Measurements from ENCODE around the gene TMEM225B.
"Not testable (repeated sequence)": the region's sequence is repeated elsewhere in the genome, so short reads cannot be mapped to it uniquely, and the experiment has no call there.

Gene TMEM225B

DNA sequence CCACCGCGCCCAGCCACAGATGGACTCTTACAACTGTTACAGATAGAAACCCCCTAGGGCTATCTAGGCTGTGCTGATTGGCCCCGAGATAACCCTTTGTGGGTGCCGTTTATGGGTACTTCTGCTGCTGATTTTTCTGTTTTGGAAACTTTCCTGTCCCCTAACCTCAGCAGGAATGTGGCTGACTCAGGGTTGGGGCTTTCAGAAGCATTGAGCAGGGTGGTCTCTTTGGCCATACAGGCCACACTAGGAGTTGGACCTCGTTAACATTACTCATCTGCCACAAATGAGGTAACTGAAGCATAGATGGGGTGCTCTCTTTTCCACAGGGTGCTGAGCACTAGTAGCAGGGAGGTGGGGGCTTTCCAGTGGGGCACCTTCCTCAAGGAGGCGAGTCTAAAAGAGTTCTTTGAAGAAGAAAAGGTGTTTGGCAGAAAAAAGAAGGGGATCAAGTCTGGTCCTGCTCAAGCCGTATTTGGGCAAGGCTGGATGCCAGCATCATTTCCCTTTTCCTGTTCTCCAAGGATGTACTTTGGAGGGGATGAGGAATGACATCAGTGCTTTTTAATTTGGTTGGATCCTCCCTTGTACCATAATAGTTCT lies 25.1 kb downstream of the TMEM225B start:
- DNase-seq (ENCODE audit: low spot score) = no peak

DNA sequence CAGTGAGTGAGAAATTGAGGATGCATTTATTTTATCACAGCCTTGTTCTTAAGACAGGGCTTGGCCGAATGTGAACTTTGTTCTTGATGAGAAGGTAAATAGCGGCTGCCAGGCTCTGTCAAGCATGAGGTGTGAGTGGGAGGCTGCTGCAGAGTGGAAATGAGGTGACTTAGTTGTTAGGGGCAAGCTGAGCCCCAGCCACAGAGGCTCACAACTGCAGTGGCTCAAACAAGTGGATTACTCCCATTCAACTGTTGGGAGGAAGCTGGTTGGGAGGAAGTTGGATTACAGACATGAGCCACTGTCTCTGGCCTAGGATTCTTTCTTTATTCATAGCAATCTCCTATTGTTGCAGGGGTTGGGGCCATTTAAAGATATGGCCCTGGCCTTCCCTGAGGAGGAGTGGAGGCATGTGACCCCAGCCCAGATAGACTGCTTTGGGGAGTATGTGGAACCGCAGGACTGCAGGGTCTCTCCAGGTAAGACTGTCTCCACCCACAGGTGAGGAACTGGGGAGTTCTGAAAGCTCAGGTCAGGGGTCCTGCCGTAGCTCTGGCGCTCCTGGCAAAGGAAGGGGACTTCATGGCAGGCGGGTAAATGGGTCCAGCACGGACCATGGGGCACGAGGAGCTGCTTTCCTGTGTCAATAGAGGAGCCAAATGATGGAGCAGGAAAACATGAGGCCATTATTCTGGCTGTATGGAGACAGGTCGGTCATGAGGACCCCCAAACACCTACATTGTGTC lies 25.8 kb downstream of the TMEM225B start:
- no peak for DNase-seq (ENCODE audit: low spot score)

DNA sequence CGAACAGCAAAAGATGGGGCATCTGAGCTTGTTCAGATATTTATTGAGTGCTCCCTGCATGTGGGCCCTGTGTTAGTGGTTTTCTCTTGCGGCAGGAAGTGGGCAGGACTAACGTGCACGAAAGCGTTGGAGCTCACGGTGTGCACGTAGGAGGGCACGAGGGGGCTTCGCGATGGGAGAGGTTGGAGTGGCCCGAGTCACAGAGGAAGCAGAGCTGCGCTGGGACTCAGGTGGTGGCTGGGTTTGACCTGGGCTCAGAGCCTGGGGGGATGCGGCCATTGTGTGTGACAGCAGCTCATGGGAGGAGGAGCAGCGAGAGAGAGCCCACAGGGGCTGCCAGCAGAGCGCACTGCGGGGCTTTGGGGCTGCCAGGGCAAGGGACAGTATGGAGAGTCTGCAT lies 26.4 kb downstream of the TMEM225B start:
- no peak for DNase-seq (ENCODE audit: low spot score)

DNA sequence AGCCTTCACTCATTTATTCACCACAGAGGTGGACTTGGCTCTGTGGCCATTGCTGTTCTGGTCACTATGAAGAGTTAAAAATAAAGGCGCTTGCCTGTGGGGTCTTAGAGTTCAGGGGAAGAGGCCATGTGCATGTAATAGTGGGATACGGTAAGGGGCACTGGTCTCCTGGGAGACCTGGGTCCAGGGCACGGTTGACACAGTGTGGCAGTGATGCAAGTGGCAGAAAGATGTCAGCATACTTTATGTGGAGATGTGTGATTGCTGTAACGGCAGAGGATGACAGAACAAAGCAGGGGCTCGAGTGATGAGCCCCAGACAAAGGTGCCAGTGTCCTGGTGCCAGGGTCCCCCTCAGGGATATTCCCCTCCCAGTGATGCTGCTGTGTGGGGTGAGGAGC lies 27.3 kb downstream of the TMEM225B start:
- DNase-seq (ENCODE audit: low spot score) = no peak

DNA sequence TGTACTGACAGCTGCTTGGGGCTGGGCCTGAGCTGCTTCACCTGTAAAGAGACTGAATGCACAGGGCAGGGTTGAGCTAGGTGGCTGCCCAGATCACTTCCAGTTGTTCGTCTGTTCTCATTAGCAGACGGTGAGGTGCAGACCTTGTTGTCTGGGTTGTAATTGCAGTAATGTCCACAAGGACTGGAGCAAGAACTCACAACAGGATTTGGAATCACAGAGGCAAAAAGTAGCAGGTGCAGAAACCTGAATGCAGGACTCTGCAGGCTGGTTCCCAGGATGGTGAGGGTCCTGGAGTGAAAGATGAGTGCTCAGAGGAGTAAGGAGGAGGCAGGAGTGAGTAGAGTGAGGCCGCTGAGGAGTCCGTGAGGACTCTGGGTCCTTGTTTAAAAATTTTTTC lies 27.9 kb downstream of the TMEM225B start:
- no peak for DNase-seq (ENCODE audit: low spot score)

DNA sequence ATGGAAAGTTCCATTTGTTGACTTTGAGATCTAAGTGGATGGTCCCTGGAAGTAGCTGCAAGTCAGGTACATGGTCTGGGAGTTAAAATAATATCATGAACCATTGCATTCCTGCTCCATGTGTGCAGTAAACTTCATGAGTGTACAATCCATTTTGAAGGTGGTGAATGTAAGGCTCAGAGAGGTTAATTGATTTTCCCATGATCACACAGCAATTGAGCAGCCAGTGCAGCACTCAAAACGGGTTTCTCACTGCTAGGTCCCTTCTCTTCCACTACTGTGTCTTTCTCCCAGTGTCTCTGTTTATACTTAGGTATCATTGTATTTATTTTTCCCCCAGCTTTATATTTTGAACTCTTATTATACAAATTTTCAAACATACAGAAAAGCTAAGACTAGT lies 28.6 kb downstream of the TMEM225B start:
- no peak for DNase-seq (ENCODE audit: low spot score)

DNA sequence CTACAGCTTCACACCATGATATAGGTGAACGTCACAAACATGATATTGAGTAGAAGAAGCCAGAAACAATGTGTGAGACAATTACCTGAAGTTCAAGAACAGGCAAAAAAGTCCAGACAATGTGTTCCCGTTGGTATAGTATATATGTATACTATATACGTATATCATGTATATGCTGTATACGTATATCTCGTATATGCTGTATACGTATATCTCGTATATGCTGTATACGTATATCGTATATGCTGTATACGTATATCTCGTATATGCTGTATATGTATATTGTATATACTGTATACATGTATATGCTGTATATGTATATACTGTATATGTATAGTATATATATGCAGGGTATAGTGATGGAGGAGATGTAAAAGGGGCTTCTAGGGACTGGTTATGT lies 29.4 kb downstream of the TMEM225B start:
- no peak for DNase-seq (ENCODE audit: low spot score)

DNA sequence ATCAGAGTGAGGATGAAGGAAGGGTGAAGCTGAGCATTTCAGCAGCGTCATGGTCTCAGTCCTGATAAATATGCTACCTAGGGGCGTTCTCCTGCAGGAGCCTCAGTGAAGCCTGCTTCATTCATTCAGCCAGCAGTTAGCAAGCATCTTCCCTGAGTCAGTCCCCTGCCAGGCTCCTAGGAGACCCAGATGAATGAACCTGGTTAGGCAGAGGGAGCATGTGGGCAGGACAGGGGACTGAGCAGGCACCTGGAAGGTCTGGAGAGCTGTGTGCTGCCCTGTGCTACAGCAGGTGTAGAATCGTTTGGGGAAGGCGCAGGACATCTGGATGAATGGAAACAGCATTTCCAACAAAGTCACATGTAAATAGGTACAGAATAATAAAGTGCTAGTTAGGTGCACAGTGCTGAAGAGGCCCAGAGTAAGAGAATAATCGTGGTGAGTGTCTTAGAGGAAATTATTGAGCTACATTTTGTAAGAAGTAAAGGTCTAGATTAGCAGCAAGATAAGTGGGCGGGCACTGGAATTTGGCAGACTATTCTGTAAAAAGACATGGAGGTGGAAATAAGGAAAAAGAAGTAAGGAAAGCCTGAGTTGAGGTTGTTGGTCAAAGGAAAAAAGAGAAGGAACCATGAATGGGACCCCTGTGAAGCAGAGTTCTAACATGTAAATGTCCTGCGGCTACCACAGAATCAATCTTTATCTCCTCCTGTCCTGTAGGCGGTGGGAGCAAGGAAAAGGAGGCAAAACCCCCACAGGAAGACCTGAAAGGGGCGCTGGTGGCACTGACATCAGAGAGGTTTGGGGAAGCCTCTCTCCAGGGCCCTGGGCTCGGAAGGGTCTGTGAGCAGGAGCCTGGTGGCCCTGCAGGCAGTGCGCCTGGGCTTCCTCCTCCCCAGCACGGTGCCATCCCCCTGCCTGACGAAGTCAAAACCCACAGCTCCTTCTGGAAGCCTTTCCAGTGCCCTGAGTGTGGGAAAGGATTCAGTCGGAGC lies 30.7 kb downstream of the TMEM225B start:
- DNase-seq (ENCODE audit: low spot score) = no peak

DNA sequence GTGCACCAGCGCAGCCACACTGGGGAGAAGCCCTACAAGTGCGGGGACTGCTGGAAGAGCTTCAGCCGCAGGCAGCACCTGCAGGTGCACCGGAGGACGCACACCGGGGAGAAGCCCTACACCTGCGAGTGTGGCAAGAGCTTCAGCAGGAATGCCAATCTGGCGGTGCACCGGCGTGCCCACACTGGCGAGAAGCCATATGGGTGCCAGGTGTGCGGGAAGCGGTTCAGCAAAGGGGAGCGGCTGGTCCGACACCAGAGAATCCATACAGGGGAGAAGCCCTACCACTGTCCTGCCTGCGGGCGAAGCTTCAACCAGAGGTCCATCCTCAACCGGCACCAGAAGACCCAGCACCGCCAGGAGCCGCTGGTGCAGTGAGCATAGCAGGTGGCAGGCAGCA lies 31.6 kb downstream of the TMEM225B start:
- DNase-seq (ENCODE audit: low spot score) = no peak

DNA sequence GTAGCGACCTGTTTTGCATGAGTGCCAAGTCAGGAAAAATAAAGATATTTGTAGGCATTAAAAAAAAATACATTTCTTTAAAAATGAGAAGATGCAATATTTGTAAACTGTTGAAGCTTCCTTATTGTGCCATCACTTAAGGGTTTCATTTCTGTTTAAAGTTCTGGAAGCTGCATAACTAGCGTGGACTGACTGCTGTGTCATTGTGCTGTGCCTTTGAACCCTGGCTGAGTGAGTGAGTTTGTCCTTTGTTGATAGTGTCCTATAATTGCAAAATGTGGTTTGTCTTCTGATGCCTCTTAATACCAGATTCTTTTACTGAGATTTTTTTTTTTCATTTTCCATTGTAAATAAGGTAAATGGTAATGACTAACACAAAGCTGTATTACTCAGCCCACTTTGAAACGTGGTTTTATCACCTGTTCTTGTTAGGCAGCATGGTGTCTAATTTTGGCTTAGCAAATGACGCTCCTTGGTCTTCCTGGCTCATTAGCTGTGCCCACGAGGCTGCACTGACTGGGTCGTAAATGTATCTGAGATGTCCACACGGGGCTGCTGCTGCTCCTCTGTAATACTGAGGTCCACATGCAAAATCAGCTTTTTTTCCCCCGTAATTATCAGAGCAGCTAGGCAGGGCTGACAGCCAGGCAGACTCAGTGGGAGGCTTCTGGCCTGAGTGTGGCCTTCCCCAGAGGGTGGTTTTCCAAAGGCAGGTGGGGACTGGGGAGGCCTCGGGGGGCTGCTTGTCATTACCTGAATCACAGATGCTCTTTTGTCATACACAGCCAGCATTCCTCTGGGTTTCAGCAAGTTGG lies 33.4 kb downstream of the TMEM225B start:
- peak; percentile 18 for DNase-seq (ENCODE audit: low spot score)

DNA sequence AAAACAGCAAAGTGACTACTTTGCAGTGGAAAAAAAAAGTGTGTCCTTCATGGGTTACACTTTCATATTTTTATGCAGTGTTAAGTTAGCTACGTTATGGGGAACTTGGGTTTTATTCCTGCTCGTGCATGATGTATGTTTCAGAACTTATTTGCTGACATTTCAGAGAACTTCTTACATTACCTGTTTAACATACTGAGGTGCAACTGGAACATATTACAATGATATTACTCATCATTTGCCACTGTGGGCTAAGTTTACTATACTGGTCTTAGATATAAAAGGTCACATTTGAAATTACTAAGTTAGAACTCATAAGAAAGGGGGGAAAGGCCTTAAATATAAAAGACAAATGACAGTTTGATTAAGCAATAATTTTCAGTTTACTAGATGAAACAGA lies 39.3 kb downstream of the TMEM225B start:
- not testable (repeated sequence) for DNase-seq (ENCODE audit: low spot score)

DNA sequence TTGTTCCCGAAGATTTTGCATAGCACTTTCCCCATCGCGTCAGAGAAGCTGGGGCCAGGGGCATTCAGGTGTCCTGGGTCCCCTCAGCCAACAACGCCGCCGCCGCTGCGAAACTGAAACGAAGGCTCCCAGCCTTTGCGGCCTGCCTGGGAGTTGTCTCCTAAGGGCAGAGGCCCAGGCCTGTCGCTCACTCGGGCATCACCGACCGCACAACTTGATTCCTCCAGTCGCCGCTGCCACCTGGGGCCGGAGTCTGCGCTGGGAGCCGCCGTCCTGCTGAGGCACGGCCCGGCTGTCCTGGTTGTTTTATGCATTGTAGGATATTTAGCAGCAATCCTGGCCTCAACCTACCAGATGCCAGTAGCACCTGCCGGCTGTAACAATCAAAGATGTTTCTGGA lies 40.7 kb downstream of the TMEM225B start:
- DNase-seq (ENCODE audit: low spot score) = no peak

DNA sequence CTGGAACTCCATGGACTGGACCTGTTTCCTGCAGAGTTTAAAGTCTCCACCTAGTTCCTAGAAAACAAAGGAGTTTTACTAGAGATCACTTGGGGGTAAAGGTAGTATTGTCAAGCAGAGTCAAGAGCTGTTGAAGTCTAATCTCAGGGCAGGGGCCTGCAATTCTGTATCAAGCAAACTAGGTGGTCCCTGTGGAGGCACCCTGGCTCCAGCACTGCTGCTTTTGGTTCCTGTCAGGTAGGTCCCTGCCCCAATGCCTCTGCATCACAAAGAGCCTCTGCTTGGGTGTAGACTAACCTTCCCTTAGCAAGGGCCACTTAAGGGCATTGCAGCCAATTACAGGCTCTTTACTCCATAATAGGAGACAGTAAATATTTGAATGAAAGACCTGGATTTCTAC lies 41.2 kb downstream of the TMEM225B start:
- no peak for DNase-seq (ENCODE audit: low spot score)

DNA sequence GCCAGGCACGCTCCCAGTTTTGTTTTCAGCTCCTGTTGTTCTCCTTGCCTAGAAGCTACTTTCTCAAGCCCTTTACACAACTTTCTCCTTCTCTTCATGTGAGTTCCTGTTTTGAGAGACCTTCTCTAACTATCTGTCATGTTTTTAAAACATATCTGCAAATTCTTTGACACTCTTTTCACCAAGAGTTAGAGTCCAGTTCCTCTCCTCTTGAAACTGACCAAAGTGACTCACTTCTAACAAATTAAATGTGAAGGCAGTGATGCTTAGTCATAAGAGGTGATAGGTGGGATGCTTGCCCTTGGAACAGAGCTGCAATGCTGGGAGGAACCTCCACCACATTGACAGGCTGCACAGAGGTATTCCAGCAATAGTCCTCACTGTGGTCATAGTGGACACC lies 44.0 kb downstream of the TMEM225B start:
- no peak for DNase-seq (ENCODE audit: low spot score)

DNA sequence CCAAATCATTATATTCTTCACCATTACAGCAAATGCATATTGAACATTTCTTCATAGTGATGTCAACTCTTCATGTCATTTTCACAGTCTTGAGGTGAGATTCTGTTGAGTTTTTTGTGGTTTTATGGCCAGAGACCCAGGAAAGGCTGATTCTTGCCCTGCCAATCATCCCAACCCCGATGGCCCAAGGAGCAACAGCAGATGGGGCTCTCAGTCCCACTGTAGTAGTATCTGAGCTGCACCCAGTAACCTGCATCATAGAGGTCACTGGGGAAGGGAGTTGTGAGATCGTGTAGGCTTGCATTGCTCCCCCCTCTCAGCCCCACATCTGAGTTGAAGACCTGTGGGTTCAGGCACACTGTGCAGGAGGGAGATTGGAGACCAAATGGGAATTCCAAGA lies 45.4 kb downstream of the TMEM225B start:
- no peak for DNase-seq (ENCODE audit: low spot score)

DNA sequence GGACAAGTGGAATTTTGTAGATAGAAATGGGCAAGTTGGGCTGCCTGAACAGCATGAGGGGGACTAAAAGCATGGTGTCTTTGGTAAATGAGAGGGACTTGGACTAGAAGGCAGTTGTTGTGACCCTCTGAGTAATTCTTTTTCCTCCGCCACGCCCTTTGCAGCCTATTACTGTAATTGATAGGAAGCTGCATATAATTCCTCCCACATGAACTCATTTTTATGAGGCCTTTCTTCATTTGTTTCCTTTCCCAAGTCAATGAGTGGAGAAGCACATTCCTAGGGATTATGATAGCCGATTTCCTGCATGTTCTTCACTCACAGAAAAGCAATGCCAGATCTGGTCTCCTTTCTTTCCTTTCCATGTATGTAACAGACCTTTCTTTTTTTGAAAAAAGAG lies 46.4 kb downstream of the TMEM225B start:
- no peak for DNase-seq (ENCODE audit: low spot score)

DNA sequence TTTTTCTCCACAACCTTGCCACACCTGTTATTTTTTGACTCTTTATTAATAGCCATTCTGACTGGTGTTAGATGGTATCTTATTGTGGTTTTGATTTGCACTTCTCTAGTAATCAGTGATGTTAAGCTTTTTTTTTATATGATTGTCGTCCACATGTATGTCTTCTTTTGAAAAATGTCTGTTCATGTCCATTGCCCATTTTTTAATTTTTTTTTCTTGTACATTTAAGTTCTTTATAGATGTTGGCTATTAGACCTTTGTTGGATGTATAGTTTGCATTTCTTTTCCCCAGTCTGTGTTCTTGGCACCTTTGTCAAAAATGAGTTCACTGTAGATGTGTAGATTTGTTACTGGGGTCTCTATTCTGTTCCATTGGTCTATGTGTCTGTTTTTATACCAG lies 47.5 kb downstream of the TMEM225B start:
- no peak for DNase-seq (ENCODE audit: low spot score)

DNA sequence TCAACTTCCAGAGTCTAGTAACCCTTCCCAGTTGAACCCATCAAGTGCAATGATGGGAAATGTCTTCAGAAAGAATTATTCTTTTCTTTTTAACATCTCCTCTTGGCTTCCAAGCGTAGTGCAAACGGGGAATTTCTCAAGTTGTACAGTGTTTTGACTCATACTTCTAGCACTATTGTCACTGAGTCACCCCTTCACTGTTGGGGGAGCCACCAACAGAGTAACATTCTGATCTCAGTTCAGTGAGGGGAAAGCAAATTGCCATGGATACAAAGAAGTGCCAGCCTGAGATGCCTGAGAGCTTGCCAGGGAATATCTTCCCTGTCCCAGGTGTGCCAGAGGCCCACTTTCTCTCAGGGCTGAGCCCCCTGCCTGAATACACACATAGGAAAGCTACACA lies 50.8 kb downstream of the TMEM225B start:
- DNase-seq (ENCODE audit: low spot score) = no peak

DNA sequence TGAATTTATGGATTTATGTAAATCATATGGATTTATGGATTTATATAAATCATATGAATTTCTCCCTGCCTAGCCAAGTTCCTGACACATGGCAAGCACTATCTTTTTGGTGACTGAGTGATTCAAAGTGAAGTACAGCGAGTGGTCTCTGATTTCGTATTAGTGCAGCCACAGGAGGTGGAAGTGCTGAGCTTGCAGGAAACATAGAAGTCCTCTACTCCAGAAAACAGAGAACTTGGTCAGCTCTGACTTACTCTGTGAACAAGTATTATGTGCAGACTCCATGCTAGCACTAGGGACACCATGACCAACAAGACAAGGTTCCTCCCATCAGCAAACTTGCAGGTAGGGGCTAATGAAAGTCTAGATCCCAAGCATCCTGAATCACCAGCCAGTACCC lies 53.2 kb downstream of the TMEM225B start:
- no peak for DNase-seq (ENCODE audit: low spot score)

DNA sequence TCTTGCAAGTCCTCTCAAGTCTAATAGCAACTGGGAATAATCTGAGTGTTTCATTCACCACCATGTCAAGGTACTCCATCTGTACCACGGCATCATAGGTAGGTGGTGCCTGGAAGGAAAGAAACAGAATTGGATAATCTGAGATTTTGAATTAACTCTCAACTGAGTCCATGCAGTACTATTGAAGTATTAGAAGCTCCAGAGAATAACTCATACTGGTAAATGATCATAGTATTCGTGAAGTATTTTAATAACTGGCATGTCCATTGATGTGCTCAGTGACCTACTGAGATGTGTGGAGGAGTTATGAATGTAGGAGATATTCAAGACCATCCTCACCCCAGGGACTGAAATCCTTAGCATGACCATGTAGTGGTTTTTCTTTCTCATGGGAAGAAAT lies 54.6 kb downstream of the TMEM225B start:
- no peak for DNase-seq (ENCODE audit: low spot score)

DNA sequence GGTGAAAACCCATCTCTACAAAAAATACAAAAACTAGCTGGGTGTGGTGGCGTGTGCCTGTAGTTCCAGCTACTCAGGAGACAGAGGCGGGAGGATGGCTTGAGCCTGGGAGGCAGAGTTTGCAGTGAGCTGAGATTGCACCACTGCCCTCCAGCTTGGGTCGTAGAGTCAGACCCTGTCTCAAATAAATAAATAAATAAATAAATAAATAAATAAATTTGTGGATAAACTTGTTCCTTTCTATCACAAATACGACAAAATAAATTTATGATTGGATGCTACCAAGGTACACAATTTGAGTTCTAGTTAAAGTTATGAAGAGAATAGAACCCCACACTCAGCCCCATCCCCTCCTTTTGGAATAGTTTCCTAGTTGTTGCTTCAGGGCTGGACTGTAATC lies 55.2 kb downstream of the TMEM225B start:
- DNase-seq (ENCODE audit: low spot score) = not testable (repeated sequence)

DNA sequence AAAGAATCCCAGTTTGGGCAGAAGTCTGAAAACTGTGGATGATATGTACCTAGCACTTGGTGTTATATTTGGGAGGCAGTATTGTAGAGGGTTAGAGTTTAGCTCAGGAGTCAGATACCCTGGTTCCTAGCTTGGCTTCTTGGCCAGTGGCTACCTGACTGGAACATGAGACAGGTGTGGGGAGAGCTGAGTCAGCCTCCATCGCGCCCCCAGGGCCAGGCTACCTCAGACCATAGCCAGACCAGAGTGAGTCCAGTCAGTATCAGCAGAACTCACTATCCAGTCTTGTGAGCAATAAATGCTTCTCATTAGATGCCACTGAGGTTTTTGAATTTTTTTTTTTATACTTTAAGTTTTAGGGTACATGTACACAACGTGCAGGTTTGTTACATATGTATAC lies 55.7 kb downstream of the TMEM225B start:
- DNase-seq (ENCODE audit: low spot score) = no peak

Measured in GM03348 (cell line).